GM12874 (cell line): ENCODE measurements around the gene GOLGB1.

ENCODE experiments used
- CTCF ChIP-seq: IDR thresholded peaks from 2 replicates; pipeline ENCODE4 v1.5.1; 2011; ENCODE audit warnings: low read depth, mild to moderate bottlenecking, control low read depth, low read length, moderate library complexity; ENCODE audit not compliant: insufficient read depth

GOLGB1 gene

DNA sequence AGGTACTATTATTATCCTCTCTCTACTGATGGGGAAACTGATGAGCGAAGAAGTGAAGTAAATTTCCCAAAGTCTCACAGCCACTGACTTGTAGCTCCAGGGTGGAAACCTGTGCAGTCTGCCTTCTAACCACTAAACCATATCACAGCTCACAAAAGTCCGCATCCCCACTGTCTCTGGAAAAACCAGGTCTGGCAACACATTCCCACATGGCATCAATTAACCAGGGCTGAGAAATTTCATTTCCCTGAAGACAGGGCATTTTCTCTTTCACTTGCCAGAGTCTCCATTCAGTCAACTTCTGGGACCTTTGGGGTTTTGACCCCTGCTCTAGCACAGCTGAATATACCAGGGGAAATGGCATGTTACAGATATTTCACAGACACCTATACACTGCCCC lies 129.8 kb downstream of the GOLGB1 start:
- no peak for TF ChIP-seq CTCF
